Ecto neural progenitor cell (in vitro differentiated cells): ENCODE measurements around the gene ZNF837.
A peak's percentile ranks its signal among the peaks of the same experiment; 100 is the strongest.

Source experiments
- DNase-seq: peaks from one replicate; pipeline ENCODE4 v3.0.0-alpha.2; 2018; ENCODE audit warnings: low spot score

The ZNF837 gene

DNA sequence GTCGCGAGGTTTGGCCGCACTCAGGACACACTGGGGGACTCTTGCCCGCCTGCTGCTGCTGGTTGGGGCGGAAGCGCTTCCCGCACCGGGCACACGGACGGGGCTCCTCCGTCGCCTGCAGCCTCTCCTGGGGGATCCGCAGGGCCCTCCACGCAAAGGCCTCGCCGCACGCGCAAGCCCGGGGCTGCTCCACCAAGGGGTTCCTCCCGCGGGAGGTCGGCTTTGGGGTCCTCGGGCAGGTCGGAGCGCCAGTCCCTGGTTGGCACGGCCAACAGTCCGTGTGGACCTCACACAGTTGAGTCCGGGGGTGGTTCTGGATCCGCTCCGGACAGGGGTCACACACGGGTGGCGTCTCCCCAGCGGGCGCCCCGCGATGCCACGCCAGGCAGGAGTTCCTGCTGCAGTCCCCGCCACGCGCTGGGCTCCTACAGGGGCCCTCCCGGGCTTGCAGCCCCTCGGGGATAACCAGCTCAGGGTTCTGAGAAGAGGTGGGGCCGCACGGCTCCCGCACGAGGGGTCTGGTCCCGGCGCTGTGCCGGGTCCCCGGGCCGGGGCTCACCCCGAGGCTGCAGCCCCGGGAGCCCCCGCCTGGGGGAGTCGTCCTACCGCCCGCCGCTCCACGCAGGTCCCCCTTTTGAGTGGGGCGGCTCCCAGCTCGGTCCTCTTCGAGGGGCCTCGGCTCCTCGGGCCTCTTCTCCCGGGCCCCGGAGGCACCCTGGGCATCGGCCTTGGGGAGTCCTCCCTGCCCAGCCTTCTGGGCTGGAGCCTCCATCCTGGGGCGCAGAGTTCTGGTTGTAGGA, 12.1 kb downstream of the ZNF837 start:
- no peak for DNase-seq

DNA sequence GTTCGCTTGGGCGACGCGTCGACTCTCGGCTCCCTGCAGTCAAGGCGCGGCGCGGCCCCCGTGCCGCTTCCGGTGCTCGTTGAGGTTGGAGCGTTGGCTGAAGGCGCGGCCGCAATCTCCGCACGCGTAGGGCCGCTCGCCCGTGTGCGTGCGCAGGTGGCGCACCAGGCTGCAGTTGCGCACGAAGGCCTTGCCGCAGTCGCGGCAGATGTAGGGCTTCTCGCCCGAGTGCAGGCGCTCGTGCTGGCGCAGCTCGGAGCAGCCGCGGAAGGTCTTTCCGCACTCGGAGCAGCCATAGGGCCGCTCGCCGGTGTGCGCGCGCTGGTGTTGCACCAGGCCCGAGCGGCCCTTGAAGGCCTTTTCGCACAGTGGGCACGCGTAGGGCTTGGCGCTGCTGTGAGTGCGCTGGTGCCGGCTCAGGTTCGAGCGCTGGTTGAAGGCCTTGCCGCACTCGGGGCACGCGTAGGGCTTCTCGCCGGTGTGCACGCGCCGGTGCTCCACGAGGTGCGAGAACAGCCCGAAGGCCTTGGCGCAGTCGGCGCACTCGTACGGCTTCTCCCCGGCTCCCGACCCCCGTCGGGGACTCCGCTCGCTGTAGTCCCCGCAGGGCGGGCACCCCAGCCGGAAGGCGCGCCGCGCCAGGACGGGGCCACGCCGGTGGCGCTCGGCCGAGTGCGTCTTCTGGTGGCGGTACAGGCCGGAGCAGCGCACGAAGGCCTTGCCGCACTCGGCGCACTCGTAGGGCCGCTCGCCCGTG, 13.0 kb downstream of the ZNF837 start:
- DNase-seq, result no peak

DNA sequence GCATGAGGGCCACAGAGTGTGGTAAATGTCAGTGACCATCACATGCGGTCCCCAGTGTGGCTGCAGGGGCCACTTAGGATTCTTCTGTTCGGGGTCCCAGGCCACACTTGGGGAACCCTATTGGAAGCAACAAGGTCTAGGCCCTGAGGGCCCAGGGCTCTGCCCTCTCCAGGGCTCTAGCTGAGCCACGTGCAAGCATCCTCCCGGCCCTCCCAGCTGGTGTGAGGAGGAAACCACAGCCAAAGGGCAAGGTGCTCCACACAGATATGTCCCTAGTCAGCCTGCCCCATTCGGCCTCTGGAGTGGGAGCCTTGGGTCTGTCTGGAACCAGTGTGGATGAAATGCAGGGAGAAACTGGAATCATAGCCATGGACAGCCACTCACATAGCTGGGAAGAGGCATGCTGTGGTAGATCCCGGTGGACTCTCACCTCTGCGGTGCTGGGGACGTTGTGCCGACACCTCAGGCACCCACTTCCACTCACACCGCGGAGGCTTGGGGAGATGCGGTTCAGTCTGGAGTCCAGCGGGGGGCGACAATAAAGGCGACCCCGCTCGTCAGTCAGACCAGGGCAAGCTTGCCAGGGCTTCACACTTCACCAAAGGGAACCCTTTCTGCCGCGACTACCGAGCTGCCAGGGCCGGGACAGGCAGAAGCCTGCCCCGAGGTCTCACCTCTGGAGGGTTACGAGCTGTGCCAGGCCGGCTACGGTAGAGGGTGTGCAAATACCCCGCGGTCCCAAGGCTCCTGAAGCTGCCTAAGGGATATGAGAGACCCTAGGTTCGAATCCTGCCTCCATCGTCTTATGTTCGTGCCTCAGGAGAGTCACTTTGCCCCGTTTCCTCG, 14.0 kb downstream of the ZNF837 start:
- no peak for DNase-seq

DNA sequence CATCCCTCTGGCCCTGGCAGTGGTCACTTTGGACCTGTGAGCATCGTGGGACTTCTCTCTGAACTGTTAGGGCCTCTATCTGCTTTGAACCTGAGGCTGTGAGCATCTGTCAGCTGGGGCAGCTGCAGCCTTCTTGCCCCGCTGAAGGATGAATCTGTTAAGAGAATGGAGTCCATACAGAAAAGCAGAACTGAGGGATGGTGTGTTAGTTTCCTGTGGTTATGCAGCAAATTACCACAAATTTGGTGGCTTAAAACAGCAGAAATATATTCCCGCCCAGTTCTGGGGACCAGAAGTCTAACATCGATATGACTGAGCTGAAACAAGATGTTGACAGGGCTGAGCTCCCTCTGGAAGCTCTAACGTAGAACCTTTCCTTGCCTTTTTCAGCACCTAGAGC, 16.7 kb downstream of the ZNF837 start:
- DNase-seq, result no peak

DNA sequence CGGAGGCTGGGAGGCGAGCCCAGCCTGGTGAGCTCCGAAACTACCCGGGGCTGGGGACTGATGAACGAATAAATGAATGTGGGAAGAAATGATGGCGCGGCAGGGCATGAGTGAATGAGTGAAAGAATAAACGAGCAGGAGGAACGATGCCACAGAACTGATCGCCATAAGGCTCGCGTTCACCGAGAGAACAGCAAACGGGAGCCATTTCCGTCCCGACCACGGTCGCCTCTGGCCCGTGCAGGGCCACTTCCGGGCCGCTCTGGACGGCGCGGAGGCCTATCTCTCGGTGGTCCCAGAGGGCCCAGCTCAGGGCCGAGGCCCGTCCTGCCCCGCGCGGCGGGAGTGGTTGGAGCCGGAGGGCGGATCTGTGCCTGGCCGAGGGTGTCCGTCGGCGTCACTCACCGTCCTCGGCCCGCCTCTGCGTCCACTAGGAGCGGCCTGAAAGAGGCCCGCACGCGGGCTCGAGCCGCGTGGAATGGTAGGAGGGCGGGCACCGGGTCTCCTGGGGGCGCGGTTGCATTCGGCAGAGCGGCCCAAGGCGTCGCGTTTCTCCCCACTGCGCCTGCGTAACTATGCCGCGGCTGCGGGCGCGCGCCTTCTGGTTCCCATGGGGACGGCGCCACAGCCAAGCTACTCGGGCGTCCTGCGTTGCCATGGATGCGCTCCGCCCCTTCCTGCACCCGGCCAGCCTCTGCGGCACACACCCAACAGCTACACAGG, 18.4 kb downstream of the ZNF837 start, which contains the start of gene ZNF497:
TSS of gene ZNF497 (minus strand) at position 480 of the 723 bp plus-strand sequence. CDS start 5,116 bp downstream, outside the sequence.
- DNase-seq, result peak; percentile 98

DNA sequence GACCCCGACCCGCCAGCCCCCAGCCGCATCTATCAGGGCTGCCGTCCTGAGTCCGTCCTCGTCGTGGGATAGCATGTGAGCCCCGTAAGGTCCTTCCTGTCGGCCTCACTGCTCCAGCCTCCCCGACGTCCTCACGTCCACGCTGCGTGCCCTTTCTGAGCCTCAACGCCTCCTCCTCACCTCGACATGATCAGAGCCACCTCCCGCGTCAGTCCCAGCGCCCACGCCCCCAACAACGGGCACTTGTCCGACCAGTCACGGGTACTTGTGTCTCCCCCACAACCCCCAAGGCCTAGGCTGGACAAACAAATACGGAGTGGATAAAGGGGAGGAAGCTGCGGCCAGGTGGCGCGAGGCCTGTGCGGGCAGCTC, 18.9 kb downstream of the ZNF837 start:
- DNase-seq, result peak; percentile 80

DNA sequence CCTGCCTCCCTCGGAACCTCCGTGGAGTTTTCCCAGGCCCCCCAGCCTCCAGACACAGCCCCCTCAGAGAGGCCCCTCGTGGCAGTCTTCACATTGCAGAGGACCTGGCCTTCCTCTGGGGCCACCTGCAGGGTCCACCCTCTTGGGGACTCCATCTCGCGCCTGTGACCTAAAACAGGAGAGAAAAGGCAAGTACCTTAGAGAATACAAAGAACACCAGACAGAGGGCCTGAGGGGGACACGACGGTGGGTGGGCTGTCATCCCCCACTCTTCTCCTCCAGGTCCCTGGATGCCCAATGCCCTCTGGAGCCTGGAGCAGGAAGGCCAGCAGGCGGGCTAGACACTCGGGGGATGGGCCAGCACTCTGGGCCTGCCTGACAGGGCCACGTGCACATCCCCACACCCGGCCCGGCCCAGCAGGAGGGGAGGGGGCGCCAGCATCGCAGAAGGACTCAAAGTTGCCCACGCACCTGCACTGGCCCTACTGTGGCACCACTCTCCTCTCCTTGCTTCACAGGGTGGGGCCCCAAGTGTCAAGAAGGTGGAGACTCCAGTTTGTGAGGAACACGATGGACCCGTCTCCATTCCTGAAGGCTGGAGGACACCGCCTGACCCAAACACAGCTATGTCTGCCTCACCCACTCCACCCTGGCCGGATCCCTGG, 23.2 kb downstream of the ZNF837 start:
- no peak for DNase-seq

DNA sequence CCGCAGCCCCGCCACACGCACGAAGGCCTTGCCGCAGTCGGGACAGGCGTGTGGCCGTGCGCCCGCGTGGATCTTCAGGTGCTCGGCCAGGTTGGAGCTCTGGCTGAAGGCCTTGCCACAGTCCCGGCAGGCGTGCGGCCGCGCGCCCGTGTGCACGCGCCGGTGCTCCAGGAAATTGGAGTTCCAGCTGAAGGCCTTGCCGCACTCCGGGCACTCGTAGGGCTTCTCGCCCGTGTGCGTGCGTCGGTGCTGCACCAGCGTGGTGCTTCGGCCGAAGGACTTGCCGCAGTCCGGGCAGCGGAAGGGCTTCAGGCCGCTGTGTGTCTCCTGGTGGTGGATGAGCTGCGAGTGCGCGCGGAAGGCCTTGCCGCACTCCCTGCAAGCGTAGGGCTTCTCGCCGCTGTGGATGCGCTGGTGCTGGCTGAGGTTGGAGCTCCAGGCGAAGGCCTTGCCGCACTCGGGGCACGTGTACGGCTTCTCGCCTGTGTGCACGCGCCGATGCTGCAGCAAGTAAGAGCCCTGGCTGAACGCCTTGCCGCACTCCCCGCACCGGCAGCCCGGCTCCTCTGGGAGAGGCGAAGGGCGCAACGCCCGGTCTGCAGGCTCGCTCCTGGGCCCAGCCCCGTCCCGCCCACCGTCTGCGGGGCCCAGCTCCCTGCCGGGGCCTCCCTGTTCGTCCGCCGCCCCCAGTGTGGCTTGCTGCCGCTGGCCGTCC, 23.9 kb downstream of the ZNF837 start:
- DNase-seq, result no peak

DNA sequence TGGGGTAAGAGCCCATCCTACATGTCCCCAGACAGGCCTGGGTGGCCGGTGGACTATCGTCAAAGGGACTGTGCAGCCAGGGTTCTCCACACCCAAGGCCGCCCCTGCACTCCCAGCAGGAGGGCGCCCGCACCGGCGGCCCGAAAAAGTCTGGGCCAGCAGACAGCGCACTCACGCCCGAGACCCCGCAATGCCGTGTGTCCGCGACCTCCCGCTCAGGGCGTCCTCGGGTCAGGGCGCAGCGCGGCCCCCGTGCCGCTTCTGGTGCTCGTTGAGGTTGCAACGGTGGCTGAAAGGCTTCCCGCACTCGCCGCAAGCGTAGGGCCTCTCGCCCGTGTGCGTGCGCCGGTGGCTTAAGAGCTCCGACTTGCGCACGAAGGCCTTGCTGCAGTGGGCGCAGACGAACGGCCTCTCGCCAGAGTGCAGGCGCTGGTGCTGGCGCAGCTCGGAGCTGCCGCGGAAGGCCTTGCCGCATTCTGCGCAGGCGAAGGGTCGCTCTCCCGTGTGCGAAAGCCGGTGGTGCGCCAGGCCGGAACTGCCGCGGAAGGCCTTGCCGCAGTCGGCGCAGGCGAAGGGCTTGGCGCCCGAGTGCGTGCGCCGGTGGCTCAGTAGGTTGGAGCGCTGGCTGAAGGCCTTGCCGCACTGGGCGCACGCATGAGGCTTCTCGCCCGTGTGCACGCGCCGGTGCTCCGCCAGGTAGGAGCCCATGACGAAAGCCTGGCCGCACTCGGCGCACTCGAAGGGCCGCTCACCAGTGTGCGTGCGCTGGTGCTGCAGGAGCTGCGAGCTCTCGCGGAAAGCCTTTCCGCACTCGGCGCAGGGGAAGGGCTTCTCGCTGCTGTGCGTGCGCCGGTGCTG, 24.7 kb downstream of the ZNF837 start:
- no peak for DNase-seq

DNA sequence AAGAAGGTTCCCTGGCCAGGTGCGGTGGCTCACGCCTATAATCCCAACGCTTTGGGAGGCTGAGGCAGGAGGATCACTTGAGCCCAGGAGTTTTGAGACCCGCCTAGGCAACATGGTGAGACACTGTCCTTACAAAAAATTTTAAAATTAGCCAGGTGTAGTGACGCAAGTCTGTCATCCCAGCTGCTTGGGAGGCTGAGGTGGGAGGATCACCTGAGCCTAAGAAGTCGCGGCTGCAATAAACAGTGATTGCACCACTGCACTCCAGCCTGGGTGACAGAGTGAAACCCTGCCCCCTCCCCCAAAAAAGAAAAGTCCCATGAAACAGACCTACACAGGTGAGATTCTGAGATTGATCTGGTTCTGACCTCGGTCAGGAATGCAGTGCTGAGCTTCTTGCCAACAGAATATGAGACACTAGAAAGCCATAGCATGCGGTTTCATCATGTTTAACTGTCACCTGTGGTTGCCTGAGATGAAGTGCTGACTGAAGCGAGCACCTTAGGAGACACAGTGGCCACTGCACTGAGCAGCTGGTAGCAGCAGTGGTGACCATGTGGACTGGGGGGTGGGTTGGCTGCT, 25.5 kb downstream of the ZNF837 start:
- no peak for DNase-seq

DNA sequence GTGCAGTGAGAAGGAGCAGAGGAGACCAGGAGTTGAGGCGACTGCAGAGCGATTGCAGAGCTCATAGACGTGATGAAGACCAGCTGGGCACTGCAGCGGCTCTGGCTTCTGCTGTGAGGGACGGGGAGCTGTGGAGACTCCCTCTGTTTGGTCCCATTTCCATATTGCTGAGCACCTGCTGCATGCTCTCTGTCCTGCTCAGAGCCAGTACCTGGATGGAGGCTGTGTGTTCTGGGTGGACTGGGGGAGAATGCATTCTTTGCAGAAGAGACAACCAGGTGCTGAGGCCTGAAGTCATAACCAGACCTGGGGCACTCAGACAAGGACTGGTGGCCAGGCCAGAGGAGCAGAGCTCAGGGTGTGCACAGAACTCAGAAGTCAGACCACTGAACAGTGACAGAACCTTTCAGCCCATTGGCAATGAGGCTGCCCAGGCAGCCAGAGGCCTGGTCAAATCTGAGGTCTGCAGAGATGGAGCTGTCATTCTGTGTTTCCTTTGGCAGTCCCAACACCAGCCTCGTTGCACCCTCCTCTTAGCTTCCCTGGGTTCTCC, 26.3 kb downstream of the ZNF837 start:
- no peak for DNase-seq

DNA sequence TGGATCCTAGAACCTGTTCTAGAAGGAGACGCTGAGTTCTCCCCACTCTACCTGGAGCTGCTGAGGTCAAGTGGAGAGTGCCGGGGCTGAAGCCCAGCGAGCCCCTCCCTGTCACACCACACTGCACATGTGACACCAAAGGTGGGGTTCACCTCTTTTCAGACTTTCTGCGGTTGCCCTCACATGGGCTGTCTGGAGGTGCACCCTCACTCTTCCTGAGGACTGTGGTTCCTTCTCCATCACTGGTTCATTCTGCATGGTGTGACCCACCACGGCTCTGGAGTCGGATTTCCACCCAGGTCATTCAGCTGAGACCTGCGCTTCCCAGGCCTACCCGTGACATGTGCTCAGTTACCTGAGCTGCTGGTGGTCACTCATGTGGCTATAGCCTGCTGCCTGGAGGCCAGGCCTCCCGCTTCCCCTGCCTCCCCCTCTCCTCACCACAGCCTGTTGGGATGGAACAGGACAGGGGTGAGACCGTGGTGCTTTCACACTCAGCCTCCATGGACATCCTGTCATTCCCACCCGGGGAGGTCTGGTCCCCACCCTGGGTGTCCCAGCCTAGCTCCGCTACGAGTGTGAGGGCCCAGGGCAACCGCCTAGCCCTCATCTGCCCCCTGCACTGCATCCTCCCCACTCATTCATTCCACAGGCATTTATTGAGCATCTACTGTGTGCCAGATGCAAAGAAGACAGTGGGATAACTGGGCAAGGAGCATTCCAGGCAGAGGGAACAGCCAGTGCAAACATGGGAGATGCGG, 26.9 kb downstream of the ZNF837 start:
- no peak for DNase-seq

DNA sequence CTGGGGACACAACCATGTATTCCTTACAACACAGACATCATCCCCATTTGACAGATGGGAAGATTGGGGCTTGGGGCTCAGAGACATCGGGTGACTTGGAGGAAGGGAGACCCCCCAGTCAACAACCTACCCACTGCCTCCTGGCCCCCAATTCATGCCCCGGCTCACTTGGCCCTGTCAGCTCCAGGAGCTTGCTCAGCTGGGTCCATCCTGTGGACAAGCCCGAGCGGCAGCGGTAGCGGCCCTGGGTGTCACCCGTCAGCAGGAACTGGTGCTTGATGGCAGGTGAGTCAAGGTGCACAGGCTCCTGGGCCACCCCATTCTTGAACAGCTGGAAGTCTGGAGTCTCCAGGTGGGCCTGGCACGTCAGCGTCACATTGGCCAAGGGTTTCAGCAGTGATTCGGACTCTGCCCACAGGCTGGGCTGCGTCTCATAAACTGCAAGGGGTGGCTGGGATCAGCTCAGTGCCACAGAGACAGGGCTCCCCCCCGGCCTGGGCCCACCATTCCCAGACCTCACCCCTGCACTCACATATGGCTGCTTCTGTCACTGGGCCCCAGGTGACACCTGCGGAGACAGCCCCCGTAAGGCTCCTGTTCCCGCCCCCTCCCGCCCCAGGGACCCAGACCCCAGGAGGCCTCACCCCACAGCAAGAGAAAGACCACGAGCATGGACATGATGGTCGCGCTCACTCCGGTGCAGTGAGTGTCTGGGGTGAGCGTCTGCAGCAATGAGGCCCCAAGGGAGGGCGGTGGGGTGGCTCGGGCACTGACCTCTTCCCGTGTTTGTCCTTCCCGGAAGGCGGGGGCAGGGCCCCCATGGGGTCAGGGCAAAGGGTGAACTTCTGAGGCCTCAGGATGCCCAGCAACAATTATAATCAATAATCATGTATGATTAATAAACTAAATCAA, 27.8 kb downstream of the ZNF837 start, which contains the start of gene A1BG:
TSS of gene A1BG (minus strand) at position 733 of the 912 bp plus-strand sequence. CDS start at position 678, 55 bp downstream.
- no peak for DNase-seq

DNA sequence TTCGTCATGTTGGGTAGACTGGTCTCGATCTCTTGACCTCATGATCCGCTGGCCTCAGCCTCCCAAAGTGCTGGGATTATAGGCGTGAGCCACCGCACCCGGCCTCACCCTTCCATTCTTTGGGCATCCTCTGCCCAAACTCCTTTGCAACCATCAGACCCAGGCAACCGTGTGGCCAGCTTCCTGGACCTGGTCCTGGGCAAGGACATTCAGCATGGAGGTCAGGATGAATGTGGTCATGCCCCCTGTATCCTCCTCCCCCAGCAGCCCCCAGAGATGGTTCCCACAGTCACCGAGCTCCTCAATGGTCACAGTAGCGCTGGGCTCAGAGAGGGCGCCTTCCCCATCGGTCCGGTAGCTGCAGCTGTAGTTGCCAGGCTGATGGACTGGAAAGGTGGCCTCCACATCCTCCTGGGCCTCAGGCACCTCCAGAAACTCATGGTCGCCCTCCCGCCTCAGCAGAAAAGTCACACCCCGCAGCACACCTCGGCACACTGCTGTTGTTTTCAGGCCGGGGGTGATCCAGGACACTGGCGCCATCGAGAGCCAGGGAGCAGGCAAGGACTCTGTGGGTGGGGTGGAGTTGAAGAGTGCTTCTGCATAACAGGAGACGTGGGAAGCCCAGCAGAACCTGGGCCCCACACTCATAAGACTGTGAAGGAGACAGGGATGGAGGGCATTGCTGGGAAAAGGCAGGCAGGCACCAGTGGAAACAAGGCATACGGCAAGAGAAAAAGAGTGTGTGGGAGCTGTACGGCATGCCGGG, 28.7 kb downstream of the ZNF837 start:
- DNase-seq, result no peak

DNA sequence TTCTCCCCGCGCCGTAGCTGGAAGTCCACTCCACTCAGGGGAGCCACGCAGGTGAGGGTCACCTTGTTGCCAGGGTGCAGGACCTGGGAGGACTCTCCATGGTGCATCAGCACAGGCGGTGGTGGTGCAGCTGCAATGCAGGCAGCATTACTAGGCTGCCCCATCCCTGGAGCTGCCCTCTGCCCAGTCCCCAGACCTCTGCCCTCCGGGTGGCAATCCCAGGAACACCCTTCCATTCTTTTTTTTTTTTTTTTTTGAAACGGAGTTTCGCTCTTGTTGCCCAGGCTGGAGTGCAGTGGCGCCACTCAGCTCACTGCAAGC, 29.3 kb downstream of the ZNF837 start:
- DNase-seq, result no peak

DNA sequence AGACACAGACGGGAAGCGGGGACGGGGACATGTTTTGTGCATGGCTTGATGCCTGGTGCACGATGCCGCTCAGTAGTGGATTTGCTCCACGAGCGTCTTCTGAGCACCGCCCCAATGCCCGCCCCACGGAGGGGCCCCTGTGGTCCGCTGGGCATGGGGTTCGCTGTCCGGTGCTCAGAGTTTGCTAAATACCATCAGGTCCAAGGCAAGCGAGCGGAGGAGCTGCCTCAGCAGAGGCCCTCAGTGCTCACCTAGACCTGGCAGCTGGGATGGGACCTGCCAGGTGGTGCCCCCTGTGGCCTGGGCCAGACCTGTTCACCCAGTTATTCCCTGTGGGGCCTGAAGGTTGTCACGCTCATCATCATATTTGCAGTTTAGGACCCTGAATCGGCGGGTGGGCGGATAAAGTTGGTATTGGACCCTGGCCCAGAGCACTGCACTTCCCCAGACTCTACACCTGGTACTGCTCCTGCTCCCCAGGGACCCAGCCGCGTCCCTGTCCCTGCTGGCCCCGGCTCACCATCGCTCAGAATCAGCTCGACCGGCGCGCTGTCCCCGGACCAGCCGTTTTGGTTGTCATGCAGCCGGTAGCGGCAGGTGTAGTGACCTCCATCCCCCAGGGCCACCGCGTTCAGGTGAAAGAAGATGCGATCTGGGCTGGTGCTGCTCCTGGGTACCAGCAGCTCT, 29.8 kb downstream of the ZNF837 start:
- DNase-seq, result no peak
